Stimulated activated CD8-positive, alpha-beta memory T cell treated with anti-CD3 and anti-CD28 coated beads, Interleukin-7, amount 100 ng/mL, for 4 hours (primary cell): Measurements from ENCODE around the gene EIF5AL1.
"Not testable (repeated sequence)": the region's sequence is repeated elsewhere in the genome, so short reads cannot be mapped to it uniquely, and the experiment has no call there.

Experiments used
- DNase-seq, 2 donors: peaks; one replicate each; pipeline ENCODE4 v3.0.0-alpha.2; 2020; ENCODE audit warnings: low read depth in 2 of 2

The EIF5AL1 gene

DNA sequence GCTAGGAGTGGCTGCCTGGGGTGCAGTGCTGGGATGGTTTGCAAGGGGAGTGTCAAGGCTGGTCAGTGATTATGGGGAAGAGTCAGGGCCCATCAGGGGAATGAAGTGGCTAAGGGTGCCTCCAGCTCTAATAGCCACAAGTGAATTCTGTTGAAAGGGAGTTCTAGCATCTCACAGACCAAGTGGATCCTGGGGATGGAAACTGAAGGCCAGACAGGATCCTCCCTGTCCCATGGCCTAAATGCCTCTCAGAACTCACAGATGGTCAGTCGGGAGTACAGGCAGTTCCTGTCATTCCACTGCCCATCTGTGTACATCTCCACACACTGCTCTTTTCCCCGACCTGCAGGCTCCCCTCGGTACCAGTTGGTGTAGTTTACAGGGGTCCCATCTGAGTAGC, 44.6 kb downstream of the EIF5AL1 start:
- not testable (repeated sequence) for DNase-seq

GRCh38 chr10:79559726-79560125, 47.4 kb downstream of the EIF5AL1 start:
- DNase-seq: no peak

DNA sequence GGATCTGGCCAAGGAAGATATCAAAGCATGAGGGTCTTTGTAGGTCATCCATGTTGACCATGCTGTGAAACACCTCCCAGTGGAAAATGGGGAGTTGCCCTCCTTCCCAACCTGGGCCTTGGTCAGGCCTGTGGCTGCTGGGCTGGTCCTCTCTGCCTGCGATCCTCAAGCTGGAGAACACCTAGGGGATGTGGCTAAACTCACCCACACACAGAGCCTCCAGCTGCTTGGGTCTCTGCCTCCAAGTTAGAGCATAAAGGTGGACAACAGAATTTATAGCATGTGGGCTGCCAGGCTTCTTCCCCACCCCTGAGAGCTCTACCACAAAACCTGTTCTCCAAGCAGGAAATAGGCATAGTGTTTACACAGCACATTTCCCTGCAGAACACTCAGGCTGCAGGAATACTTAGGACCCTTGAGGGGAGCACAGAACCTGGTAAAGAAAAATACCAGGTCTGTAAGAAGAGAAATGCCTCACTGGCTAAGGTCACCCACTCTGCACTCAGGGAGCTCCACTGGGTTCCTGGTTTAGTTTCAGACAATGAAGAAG, 47.9 kb downstream of the EIF5AL1 start, which contains the start of gene SFTPA2:
Gene SFTPA2 (minus strand): TSS at position 248 of the 550 bp plus-strand sequence. CDS start 924 bp downstream, outside the sequence.
- no peak for DNase-seq

DNA sequence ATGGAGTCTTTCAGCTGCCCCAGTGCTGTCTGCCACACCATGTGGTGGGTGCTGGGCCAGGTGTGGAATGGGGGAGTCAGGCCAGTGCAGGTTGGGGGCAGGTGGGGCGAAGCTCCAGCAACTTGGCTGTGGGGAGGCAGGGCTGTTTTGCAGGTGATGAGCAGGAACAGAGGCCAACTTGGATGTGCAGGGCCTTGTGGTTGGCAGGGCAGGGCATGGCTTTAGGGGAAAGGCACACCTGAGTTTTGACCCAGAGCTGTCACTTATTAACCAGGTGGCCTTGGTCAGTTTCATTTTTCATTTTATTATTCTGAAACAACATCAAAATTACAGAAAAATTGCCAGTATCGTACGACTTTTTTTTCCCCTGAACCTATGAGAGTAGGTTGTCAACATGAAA, 48.9 kb downstream of the EIF5AL1 start:
- no peak for DNase-seq

GRCh38 chr10:79562135-79562756, 49.9 kb downstream of the EIF5AL1 start:
- DNase-seq: peak; percentile 12 to 16

DNA sequence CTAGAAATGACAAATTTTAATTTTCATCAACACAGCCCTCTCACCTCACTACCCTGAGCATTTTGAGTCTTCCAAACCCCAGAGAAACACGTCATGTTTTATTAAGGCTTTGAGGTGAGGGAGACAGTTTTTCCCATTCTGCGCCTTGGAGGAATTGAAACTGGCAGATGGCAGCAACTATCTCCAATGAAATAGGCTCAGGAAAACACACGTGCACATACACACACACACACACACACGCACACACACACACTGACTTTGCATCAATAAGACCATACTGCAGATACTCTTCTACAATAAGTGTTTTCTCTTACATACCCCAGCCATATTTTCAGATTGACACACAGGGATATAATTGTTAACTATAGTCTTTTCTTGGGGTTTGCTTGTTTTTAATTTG, 51.1 kb downstream of the EIF5AL1 start:
- DNase-seq: no peak
